HG02642 (cell line): ENCODE results near the gene FNDC8.

Experiments
- ATAC-seq: cut with Tn5 transposase; IDR thresholded peaks from one replicate; pipeline ENCODE4 v1.9.1; 2021; ENCODE audit warnings: mild to moderate bottlenecking; ENCODE audit not compliant: unreplicated experiment, poor library complexity

The FNDC8 gene

DNA sequence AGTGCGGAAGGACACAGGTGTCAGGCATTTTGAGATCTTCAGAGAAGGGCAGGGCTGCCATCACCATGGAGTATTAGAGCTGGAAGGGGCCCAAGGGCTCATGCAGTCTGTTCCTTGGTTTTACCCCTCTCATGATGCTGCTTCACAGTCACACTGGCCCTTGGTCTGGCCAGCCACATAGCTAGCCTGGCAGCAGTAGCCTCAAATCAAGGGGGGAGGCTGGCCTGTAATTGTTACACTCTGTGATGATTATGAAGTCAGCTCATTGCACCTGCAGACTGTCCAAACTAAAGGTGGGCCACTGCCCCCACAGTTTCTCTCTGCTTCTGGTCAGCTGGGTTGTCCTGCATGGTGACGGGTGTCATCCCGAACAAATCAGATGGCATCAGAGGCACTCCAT, at the start of gene FNDC8:
Gene FNDC8, plus strand, starts transcription at position 301 of the 400 bp plus-strand sequence. Its CDS starts 79 bp downstream, at position 380.
- no peak for ATAC-seq

- ATAC-seq: no peak
Measured at GRCh38 chr17:35073183-35073790, 48.1 kb upstream of the FNDC8 start.

DNA sequence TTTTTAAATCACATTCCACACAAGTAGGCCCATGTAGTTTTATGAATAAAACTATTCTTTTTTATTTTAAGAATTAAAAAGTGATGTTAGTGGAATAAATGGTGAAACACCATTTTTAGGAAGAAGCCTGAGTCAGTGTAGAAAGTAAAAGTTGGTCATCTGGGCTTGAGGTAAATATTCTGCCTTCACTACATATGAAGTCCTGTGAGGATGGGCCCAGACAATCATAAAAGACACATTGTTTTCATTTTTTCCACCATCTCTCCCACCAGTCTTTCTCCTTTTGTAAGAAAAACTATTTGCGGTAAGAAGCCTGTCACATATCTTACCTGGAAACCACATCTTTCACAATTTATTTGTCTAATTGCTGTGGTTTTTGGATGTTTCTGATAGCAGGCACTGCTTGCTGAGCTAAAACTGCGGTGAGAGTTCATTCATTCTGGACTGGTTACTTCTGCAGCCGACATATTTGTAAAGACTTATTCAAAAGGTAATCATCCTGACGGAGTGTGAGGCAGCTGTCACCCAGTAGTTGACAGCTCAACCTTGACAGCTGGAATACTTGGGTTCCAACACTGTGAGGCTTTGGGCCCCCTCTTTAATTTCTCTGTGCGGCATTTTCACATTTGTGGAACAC, 47.3 kb upstream of the FNDC8 start:
- ATAC-seq: no peak

DNA sequence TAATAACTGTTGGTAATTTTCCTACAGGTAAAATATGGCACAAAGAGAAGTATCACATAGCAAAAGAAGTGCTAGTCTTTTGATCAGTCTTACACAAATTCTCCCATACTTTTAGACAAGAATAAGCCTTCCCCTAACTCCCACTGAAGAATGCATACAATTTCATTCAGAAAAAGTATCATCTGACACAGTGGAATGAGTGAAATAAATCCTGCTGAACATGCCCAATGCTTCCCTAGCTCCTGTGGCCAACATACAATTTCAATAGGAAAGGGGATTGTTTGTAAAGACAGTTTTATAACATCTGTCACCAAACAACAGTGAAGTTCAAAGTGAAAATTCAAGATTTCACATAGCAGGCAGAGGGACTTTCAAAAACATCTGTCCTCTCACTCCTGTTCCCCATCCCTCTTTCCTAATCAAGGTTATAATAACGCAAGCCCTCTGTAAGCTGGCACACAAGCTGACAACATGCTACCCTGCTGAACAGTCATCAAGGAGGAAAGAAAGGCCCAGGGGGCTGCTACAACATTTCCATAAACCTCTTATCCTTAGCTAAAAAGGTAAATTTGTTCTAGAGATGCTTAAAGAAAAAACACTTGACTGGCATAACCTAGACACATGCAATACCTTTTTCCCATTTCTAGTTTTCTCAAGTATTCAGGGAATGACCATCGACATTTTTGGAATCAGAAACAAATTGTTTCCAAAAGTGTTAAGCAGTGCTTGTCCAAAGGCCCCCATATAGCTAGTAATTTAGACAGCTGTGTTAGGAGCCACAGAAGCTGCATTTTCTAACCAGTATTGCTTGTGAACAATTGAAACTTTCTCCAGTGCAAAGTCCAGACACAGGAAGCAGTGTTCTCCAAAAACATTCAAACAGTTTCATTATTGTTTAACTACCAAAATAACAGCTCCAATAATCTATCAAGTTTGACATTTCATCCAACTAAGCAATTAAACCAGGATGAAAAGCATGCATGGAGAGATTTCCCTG, 46.4 kb upstream of the FNDC8 start:
- no peak for ATAC-seq

DNA sequence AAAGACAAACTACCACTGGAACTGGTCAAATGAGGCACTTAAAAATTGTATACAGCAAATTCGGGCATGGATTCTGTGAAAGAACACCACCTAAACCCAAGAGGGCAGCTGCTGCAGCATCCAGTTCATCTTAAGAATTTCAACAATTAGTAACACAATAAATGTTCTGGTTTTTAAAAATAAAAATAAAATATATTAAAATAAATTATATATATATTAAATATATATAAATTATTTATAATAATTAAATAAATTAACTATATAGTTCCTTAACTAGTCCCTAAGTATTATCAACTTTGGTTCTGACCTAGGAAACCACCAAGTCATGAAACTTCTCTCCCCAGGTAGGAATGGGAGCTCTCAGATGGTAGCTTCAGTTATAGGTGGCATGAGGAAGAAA, 44.5 kb upstream of the FNDC8 start:
- no peak for ATAC-seq

- no peak for ATAC-seq
Measured at GRCh38 chr17:35079547-35080423, 41.6 kb upstream of the FNDC8 start.

DNA sequence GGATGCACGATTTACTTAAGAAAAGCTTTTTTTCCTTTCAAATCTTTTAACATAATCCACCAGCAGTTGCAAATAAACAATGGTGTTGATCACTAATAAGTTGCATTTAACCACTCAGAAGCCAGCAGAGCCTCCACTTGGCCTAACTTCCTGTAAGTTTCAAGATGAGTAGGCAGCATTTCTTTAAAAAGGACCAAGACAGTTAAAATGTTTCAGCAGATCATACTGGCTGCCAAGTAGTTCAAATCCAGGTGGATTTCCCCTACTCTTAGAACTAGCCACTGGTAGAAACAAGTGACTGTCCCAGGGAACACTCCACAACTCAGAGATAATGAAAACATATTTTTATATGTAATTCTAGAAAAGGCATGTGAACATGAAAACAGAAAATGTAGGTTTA, 40.9 kb upstream of the FNDC8 start:
- ATAC-seq: no peak

DNA sequence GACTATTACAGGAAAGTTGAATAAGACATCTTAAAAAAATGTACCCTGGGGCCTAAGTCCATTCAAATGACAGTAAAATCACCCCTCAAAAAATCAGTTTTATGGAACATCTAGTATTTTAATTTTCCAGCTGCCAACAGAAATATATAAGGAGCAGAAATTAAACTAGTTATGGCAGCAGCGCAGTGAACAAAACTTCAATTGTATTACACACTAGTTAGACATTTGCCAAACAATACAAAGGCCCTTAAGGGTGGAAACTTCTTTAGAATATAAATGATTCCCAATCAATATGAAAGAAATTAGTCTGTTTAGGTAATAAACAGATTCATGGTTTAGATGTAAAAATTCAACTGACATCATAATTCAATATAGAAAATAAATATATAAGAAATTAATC, 39.8 kb upstream of the FNDC8 start:
- no peak for ATAC-seq

GRCh38 chr17:35082073-35082657, 39.2 kb upstream of the FNDC8 start:
- no peak for ATAC-seq

- ATAC-seq: no peak
Measured at GRCh38 chr17:35083071-35083470, 38.3 kb upstream of the FNDC8 start.

- no peak for ATAC-seq
Measured at GRCh38 chr17:35084987-35085386, 36.4 kb upstream of the FNDC8 start.

DNA sequence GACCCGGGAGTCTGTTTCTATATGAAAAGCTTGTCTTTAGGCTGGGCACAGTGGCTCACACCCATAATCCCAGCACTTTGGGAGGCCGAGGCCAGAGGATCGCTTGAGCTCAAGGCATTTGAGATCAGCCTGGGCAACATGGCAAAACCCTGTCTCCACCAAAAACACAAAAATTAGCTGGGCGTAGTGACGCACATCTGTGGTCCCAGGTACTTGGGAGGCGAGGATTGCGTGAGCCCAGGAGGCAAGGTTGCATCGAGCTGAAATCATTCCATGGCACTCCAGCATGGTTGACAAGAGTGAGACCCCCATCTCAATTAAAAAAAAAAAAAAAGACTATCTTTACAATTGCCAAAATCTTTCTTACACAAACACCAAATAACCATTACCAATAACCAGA, 35.3 kb upstream of the FNDC8 start:
- no peak for ATAC-seq

GRCh38 chr17:35086931-35087573, 34.4 kb upstream of the FNDC8 start:
- ATAC-seq: no peak

- no peak for ATAC-seq
Measured at GRCh38 chr17:35087731-35088355, 33.6 kb upstream of the FNDC8 start.

GRCh38 chr17:35088356-35088880, 33.0 kb upstream of the FNDC8 start:
- ATAC-seq: peak; percentile 23

DNA sequence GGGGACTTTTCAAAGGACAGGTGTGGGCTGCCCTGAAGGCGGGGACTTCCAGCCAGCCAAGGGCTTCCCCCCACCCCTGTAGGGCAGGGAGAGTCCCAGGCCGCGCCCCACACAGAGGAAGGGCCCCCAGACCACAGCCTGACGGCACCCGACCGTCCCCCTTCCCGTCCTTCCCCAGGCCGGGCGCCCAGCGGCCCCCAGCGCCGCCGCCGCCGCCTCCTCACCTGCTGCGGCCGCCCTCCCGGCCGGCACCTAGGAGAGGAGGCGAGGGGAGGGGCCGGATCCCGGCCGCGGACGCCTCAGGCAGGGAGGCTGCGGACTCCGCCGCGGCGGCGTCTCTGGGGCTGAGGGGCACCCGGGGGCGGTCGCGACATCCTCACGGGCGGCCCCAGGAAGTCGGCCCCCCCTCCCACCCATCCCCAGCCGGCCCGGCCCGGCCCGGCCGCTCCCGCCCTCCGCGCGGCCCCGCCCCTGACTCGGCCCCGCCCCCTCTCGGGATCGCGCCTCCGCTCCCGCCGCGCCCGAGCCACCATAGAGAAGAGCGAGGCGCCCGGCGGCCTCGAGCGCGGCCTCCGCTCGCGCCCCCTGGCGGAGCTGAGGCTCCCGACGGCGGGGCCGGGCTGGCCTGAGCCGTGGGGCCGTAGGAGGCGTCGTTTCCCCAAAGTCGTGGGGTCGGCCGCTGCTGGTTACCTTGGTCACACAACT, 32.4 kb upstream of the FNDC8 start:
- ATAC-seq: peak; percentile 75

- ATAC-seq: peak; percentile 1
Measured at GRCh38 chr17:35089586-35090296, 31.7 kb upstream of the FNDC8 start.
